C4-2B (cell line): ENCODE results near the gene SLC2A2.

Experiments
- H3K27ac ChIP-seq: fragments of 450-650 bp; 2 replicates; pipeline ENCODE4 v1.5.1; 2017
- ZFX ChIP-seq: fragments of 450-650 bp; IDR thresholded peaks from 2 replicates; pipeline ENCODE4 v1.6.1; 2017
- TF ChIP-seq, protein P1 (sequence below): fragments of 450-650 bp; conservative IDR thresholded peaks from 2 replicates; pipeline ENCODE4 v1.5.1; 2017; ENCODE audit warnings: mild to moderate bottlenecking

The SLC2A2 gene

GRCh38 chr3:171011109-171011872, 15.2 kb downstream of the SLC2A2 start:
- TF ChIP-seq ZFX: no peak
- TF ChIP-seq, protein P1, sequence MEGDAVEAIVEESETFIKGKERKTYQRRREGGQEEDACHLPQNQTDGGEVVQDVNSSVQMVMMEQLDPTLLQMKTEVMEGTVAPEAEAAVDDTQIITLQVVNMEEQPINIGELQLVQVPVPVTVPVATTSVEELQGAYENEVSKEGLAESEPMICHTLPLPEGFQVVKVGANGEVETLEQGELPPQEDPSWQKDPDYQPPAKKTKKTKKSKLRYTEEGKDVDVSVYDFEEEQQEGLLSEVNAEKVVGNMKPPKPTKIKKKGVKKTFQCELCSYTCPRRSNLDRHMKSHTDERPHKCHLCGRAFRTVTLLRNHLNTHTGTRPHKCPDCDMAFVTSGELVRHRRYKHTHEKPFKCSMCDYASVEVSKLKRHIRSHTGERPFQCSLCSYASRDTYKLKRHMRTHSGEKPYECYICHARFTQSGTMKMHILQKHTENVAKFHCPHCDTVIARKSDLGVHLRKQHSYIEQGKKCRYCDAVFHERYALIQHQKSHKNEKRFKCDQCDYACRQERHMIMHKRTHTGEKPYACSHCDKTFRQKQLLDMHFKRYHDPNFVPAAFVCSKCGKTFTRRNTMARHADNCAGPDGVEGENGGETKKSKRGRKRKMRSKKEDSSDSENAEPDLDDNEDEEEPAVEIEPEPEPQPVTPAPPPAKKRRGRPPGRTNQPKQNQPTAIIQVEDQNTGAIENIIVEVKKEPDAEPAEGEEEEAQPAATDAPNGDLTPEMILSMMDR: no peak
- no peak overlapping the region for H3K27ac ChIP-seq

DNA sequence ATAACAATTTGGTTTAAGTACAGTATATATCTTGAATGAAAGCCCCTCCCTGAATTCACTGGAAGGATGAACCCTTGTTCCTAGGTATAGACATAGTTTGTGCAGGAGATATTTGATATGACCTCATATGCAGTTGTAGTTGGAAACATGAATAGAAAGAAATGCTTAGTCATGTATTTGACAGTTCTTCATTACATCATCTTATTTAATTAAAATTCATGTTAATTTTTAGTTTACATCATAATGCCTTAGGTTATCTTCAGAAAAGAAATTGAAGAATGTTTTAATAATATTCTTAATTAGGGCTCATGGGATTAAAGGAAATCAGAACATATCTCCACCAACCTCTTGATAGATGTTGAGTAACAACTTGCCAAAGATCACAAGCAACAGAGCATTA, 19.2 kb downstream of the SLC2A2 start:
- no peak overlapping the region for H3K27ac ChIP-seq
- TF ChIP-seq, protein P1: no peak
- no peak for TF ChIP-seq ZFX

DNA sequence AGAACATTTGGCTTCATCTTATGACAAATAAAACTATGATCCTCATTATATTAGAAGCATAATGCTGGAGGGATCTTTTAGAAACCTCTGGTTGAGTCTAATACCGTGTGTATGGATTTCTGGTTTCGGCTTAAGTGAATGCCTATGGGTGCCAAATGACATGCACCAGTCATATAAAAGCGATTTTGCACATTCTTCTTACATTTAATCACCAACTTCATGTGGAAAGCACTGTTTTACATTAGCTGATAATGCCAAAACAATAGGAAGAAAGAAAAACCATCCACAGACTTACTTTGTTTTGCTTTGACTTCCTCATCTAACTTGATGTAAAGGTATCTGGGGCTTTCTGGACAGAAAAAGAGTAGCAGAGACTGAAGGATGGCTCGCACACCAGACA, 20.9 kb downstream of the SLC2A2 start:
- H3K27ac ChIP-seq: no peak overlapping the region
- TF ChIP-seq ZFX: no peak
- TF ChIP-seq, protein P1: no peak

DNA sequence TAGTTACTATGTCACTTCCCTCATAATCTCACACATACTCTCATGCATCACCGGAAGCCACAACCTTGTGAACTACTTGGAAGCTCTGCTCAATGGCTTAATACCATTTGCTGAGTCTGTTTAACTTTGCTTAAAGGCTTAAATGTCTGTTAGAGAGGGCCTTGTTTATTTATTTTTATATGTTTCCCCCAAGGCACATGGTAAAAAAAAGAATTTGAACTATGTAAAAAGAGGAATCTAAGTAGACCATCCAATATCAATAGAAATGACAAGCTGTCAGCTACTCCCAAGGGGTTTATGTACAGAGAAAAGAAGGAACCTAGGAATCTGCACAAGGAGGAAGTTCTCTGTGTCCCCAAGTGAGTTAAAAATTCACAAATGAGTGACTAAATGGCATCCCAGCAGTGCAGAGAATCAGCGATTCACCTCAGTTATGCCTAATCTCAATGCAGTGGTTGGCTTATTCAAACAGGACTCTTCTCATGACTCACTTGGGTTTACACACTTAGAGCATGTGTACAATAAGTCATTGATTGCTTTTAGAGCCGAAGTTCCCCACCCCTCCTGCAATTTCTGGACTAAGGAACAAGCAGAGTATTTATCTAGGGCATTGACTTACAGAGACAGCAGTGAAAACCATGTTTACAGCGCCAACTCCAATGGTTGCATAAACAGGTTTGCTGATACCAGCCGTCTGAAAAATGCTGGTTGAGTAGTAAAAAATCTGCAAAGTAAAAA, 24.4 kb downstream of the SLC2A2 start:
- TF ChIP-seq, protein P1: no peak
- no peak for TF ChIP-seq ZFX
- no peak overlapping the region for H3K27ac ChIP-seq

DNA sequence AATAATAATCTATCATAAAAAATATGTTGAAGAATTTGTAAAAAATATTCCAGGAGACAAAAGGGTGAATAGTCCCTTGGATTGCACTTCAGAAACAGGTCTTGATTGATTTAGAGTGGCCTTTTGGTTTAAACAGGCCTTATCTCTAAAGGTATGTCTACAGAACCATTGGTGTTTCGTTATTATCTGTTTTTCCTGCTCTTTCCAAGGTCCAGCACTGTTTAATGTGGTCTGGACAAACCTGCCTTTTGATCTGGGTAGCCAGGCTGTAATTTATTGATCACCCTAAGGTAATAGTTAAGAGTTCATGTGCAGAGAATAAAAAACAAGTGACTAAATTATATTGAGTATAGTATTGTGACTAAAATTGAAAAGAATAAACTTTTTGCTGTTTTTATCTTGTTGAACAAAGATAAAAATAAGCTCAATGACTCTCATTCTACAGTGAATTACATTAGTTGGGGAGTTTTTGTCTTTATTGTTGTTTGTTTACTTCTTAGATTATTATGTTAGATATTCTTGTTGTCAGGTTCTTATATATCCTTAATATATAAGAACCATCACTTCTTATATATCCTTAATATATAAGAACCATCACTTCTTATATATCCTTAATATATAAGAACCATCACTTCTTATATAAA, 25.1 kb downstream of the SLC2A2 start:
- no peak overlapping the region for H3K27ac ChIP-seq
- TF ChIP-seq, protein P1: no peak
- no peak for TF ChIP-seq ZFX

DNA sequence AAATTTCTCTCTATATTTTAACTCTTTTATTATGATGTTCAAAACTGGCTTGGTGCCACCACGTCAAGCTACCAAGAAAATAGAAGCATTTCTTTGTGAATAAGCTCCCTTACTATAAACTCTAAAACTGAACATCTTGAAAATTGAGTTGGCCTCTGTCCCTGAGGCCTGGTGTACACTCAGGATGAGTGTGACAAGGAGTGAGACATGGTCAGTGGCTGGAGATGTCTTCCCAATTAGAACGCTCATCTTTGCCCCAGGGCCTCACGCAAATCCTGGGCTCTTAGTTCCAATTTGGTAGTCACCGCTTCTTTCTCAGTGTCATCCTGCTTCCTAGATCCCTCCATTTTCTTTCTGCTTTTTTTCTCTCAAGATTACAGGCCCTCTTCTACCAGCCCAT, 26.2 kb downstream of the SLC2A2 start:
- no peak overlapping the region for H3K27ac ChIP-seq
- TF ChIP-seq, protein P1: no peak
- no peak for TF ChIP-seq ZFX

- H3K27ac ChIP-seq: no peak overlapping the region
- TF ChIP-seq ZFX: no peak
- TF ChIP-seq, protein P1: no peak
Measured at GRCh38 chr3:170999737-171000242, 26.7 kb downstream of the SLC2A2 start.
